NCI-H69 (cell line): ENCODE data around the gene IP6K3.
A peak's percentile ranks its signal among the peaks of the same experiment; 100 is the strongest.

Experiments
- DNase-seq: peaks from one replicate; lab custom pipeline; 2025; lab: John Stamatoyannopoulos, UW

The IP6K3 gene

GRCh38 chr6:33723371-33724085 is 23.2 kb downstream of the IP6K3 start:
- DNase-seq: no peak

GRCh38 chr6:33722103-33722623 is 24.5 kb downstream of the IP6K3 start:
- no peak for DNase-seq

- DNase-seq: no peak
Measured at GRCh38 chr6:33721508-33721907, 25.2 kb downstream of the IP6K3 start.

- peak; percentile 92 for DNase-seq
Measured at GRCh38 chr6:33720998-33721397, 25.7 kb downstream of the IP6K3 start.

GRCh38 chr6:33719326-33719987 is 27.2 kb downstream of the IP6K3 start:
- DNase-seq: peak; percentile 53

GRCh38 chr6:33718713-33719112 is 28.0 kb downstream of the IP6K3 start:
- DNase-seq: peak; percentile 29

- DNase-seq: no peak
Measured at GRCh38 chr6:33717934-33718455, 28.7 kb downstream of the IP6K3 start.

- DNase-seq: peak; percentile 79
Measured at GRCh38 chr6:33716890-33717632, 29.6 kb downstream of the IP6K3 start.

GRCh38 chr6:33716379-33716778 is 30.3 kb downstream of the IP6K3 start:
- DNase-seq: peak; percentile 97

- DNase-seq: peak; percentile 30
Measured at GRCh38 chr6:33714385-33715040, 32.2 kb downstream of the IP6K3 start.

- no peak for DNase-seq
Measured at GRCh38 chr6:33713786-33714185, 32.9 kb downstream of the IP6K3 start.

GRCh38 chr6:33712914-33713313 is 33.8 kb downstream of the IP6K3 start:
- no peak for DNase-seq

- peak; percentile 99 for DNase-seq
Measured at GRCh38 chr6:33711140-33712129, 35.3 kb downstream of the IP6K3 start, which contains the start of gene UQCC2. Gene UQCC2, minus strand, starts transcription at chr6:33711700. Its CDS starts 14 bp downstream, at chr6:33711686.

- peak; percentile 60 for DNase-seq
Measured at GRCh38 chr6:33710296-33711121, 36.2 kb downstream of the IP6K3 start.

GRCh38 chr6:33709605-33710295 is 37.0 kb downstream of the IP6K3 start:
- DNase-seq: no peak

- DNase-seq: no peak
Measured at GRCh38 chr6:33708516-33709204, 38.0 kb downstream of the IP6K3 start.

- no peak for DNase-seq
Measured at GRCh38 chr6:33707771-33708170, 38.9 kb downstream of the IP6K3 start.

GRCh38 chr6:33705955-33706725 is 40.6 kb downstream of the IP6K3 start:
- DNase-seq: peak; percentile 61
